Prostate gland (tissue), 2 donors: ENCODE data around the gene RPL7A. TPM values are rescaled to one million over a fixed set of nuclear protein-coding genes. Genes with fewer than 3 reads are reported as not detected.

ENCODE experiments used
- DNase-seq: peaks from one replicate; pipeline ENCODE4 v3.0.0-alpha.2; 2019; ENCODE audit warnings: low spot score
- H3K27ac ChIP-seq, 2 donors: fragments of 200-600 bp; sonication (generic); 2 replicates each; pipeline ENCODE4 v1.5.1; 2017 to 2019
- H3K27me3 ChIP-seq: fragments of 200-600 bp; sonication (generic); replicated peaks from 2 replicates; pipeline ENCODE4 v1.5.1; 2019; ENCODE audit not compliant: insufficient read depth
- H3K36me3 ChIP-seq, 2 donors: fragments of 200-600 bp; sonication (generic); 1 replicate in 1 of 2; 2 replicates in 1 of 2; pipeline versions ENCODE4 v1.5.1 to v1.8.1; 2017 to 2019
- H3K4me1 ChIP-seq: fragments of 200-600 bp; sonication (generic); replicated peaks from 2 replicates; pipeline ENCODE4 v1.5.1; 2019
- H3K4me3 ChIP-seq, 2 donors: fragments of 200-600 bp; sonication (generic); 2 replicates each; pipeline ENCODE4 v1.5.1; 2017 to 2019
- H3K9me3 ChIP-seq: fragments of 200-600 bp; sonication (generic); 2 replicates; pipeline ENCODE4 v1.5.1; 2017
- POLR2A ChIP-seq: fragments of 450-650 bp; IDR thresholded peaks from one replicate; pipeline ENCODE4 v1.6.1; 2016; ENCODE audit warnings: antibody characterized with exemption, mild to moderate bottlenecking
- POLR2AphosphoS5 ChIP-seq: sonication (generic); formaldehyde crosslinking; IDR thresholded peaks from one replicate; pipeline ENCODE4 v1.6.1; 2017; ENCODE audit warnings: antibody characterized with exemption
- WGBS: methylation state at CpG from one replicate; pipeline ENCODE4 v1.1.5; 2018; 5-methylcytosine and 5-hydroxymethylcytosine counted together
- intact Hi-C: fragments of 100-400 bp; cut with DNase I; formaldehyde crosslinking; loops from one replicate; pipeline ENCODE4 v1.14.2; 2022
- total RNA-seq, 2 donors: library from RNA; depleted of rRNA; stranded (reverse); fragments of >200 nt; gene quantifications; one replicate each; pipeline ENCODE4 v1.1.0, GENCODE V29; 2016
- TF ChIP-seq, protein P1 (sequence below), 4 experiments: fragments of 200-600 bp in 2 of 4; fragments of 450-650 bp in 2 of 4; sonication (generic) in 2 of 4; IDR thresholded peaks; 1 replicate in 3 of 4; 2 replicates in 1 of 4; pipeline ENCODE4 v1.5.1; 2016 to 2019; ENCODE audit warnings: antibody characterized with exemption in 4 of 4, mild to moderate bottlenecking in 2 of 4, moderate library complexity in 2 of 4

Gene RPL7A
- total RNA-seq, 2 donors from 2014 or later, result 1,667 to 2,501 TPM

DNA sequence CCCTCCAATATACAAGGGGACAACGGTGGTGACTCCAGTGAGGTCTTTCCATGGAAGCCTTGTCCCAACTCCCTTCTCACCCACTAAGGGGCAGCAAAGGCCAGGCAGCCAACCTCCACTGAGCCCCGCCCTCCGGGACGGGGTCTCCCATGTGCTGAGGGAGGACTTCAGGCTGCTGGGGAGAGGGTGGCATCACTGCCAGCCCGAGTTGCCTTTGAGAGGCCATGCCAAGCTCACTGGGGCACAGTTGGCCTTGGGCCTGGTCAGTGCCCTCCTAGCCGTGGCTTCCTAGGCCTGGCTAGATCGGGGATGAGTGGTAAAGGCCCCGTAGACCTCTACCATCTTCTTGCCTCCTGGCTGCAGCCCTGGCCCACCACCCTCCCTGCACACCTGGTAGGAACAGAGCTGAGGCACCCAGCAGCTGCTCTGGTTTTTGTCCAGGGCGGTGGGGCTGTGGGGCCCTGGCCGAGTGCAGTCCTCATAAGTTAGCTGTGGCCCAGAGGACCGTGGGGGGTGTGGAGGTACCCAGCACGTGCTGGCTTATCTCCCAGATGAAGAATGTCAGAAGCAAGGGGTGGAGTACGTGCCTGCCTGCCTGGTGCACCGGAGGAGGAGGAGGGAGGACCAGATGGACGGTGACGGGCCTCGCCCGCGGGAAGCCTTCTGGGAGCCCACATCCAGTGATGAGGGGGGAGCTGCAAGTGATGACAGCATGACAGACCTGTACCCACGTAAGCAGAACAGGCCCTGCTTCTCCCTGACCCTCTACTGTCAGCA, 11.6 kb downstream of the RPL7A start:
- TF ChIP-seq, protein P1, sequence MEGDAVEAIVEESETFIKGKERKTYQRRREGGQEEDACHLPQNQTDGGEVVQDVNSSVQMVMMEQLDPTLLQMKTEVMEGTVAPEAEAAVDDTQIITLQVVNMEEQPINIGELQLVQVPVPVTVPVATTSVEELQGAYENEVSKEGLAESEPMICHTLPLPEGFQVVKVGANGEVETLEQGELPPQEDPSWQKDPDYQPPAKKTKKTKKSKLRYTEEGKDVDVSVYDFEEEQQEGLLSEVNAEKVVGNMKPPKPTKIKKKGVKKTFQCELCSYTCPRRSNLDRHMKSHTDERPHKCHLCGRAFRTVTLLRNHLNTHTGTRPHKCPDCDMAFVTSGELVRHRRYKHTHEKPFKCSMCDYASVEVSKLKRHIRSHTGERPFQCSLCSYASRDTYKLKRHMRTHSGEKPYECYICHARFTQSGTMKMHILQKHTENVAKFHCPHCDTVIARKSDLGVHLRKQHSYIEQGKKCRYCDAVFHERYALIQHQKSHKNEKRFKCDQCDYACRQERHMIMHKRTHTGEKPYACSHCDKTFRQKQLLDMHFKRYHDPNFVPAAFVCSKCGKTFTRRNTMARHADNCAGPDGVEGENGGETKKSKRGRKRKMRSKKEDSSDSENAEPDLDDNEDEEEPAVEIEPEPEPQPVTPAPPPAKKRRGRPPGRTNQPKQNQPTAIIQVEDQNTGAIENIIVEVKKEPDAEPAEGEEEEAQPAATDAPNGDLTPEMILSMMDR (IDR thresholded peaks at IDR 0.05), result peak in 2 of 4 experiments; percentile 16 to 43
- TF ChIP-seq POLR2AphosphoS5, result no peak
- intact Hi-C loops, result no loop called here
- Histone ChIP-seq H3K36me3 (no peaks in the 10 kb centered on the region), H3K9me3 (no peaks in the 10 kb centered on the region), H3K4me3 (no peak overlapping the region), H3K27me3 (no peaks in the 10 kb centered on the region), H3K4me1 (peaks cover 22% of the 10 kb centered on the region), H3K27ac (no peak overlapping the region)
- DNase-seq, result no peak
- WGBS, result 46% methylated on average over 18 of the region's 20 CpGs

DNA sequence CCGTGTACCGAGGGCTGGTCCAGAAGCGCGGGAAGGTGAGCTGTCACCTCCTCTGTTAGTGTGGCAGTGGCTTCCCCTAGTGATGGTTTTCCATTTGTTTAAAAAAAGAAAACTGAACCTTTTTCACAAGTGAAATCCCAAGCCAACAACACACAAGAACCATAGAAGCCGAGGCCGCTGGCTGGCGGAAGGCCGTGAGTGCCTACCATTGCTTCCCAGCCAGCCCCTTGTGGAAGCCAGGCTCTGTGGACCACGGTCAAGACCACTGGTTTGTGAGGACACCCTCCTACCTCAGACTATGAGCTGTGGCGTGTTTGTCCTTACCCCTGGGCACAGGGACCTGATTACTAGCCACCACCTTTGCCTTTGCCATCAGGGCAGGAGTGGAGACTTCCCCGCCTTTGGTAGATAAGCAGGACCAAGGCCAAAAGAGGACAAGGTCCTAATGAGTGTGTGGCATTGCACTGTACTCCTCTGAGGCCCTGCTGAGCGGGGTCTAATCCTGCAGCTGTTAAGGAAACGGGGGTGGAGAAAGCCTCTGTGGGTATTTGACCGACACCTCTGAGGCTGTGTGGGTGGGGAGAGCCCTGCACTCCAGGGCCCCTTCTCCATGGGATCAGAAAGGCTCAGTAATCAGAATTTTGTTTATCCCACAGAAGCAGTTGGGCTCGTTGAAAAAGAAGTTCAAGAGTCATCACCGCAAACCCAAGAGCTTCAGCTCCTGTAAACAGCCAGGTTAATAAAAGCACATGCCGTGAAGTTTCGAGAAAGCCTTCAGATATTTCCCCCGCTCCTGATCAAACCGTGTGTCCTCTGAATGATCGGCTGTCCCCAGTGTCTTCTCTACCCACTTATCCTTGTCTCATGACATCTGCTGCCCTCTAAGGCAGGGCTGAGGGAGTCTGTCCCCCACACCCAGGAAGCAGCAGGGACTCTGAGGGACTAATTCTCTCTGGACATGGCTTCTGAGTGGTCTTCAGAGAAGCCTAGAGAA, 12.7 kb downstream of the RPL7A start:
- no peaks in the 10 kb centered on the region for H3K9me3 ChIP-seq
- peaks cover 23% of the 10 kb centered on the region for H3K4me1 ChIP-seq
- H3K36me3 ChIP-seq, result no peaks in the 10 kb centered on the region
- DNase-seq, result no peak
- no peaks in the 10 kb centered on the region for H3K27me3 ChIP-seq
- H3K27ac ChIP-seq, result no peak overlapping the region
- no peak for TF ChIP-seq POLR2A
- TF ChIP-seq POLR2AphosphoS5, result no peak
- TF ChIP-seq, protein P1 (IDR thresholded peaks at IDR 0.05), result no peak
- intact Hi-C loops, result no loop called here
- no peak overlapping the region for H3K4me3 ChIP-seq
- WGBS, result 85% methylated on average over 21 of the region's 21 CpGs

DNA sequence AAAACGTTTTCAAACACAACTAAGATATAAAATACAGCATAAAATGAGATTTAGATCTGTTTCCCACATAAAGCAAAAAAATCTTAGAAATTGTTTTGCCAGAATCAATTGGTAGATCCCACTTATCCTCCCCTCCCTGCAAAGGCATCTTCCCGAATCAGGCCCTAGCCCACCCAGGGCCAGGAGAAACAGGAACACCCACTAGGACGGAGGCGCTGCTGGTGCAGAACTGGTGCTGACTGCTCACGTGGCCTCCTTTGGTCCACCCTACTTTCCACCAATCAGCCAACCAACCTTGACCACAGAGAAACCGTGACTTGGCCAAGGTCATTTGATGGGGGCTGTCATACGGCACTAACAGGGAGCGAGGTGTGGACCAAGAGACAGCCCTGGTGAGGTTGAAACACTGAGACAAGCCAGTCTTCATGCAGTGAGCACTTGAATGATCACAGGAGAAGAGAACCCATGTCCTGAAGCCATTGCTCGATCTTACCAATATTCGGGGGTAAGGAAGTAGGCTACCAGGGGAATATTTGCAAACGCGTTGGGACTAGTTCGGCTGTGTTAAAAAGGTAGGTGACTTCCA, 13.6 kb downstream of the RPL7A start:
- H3K4me3 ChIP-seq, result no peak overlapping the region
- no peaks in the 10 kb centered on the region for H3K9me3 ChIP-seq
- TF ChIP-seq, protein P1 (IDR thresholded peaks at IDR 0.05), result no peak
- intact Hi-C loops, result no loop called here
- H3K4me1 ChIP-seq, result peaks cover 23% of the 10 kb centered on the region
- H3K27ac ChIP-seq, result no peak overlapping the region
- 66% methylated on average over 13 of the region's 13 CpGs for WGBS
- no peak for DNase-seq
- H3K36me3 ChIP-seq, result no peaks in the 10 kb centered on the region
- H3K27me3 ChIP-seq, result no peaks in the 10 kb centered on the region

DNA sequence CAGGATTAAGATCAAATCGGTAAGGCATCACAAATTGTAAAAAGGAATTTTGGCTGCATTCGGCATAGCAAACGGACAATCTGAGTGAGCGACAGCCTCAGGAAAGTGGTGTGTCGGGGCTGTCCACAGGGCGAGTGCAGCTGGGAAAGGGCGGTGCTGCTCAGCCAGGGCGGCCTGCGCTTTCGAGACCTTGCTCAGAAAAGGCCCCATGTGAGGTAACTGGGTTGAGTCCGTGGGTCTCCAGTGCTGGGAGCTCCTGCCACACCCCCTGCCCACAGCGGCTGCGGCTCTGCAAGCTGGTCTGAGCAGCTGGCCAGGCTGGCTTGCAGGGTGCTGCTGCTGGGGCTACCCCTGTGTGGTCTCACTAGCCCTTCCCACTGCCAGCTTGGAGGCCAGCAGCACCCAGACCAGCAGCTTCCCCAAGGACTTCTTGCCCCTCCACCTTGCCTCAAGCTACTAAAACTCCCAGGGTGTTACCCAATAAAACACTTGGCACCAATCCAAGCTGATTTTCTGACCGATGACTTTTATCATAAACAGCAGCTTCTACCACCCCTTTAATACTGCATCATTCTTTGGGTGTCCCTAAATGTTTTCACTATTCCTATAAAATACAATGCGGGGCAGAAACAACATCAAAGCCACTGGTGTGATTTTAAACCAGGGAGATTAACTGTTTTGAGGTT, 14.5 kb downstream of the RPL7A start:
- 72% methylated on average over 14 of the region's 15 CpGs for WGBS
- intact Hi-C loops, result no loop called here
- Histone ChIP-seq H3K4me3 (no peak overlapping the region), H3K4me1 (peaks cover 20% of the 10 kb centered on the region), H3K27me3 (no peaks in the 10 kb centered on the region), H3K9me3 (no peaks in the 10 kb centered on the region), H3K36me3 (no peaks in the 10 kb centered on the region), H3K27ac (no peak overlapping the region)
- TF ChIP-seq, protein P1 (IDR thresholded peaks at IDR 0.05), result no peak
- TF ChIP-seq POLR2AphosphoS5, result no peak
- no peak for TF ChIP-seq POLR2A
- no peak for DNase-seq
